ENCODE measurements around the gene SORT1.

Gene SORT1

DNA sequence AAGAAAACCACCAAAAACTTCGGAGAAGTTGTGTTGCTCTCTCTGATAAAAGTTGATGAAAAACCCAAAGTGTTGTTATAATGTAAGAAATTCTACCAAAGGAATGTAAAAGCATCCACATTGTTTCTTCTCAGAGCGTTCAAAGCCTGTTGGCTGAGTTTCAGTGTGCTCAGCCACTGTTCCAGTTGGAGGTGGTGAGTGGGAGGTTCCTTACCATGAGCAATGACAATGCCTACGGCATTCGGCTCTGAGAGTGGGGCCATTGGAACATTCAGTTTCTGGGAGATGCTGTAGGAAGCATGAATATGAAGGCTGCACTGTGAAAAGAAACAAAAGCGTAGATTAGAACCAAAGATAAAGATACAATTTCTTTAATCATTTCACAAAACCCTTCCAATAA is 70.4 kb downstream of the SORT1 start:
- H3K56ac ChIP-seq (ENCODE audit: low read length) = no peak overlapping the region
- H2BK5ac ChIP-seq (ENCODE audit: low read length) = no peak overlapping the region
- H3K23ac ChIP-seq (ENCODE audit: low read length) = no peak overlapping the region
- H3K79me2 ChIP-seq (ENCODE audit: control insufficient read depth, insufficient read depth, low read length) = no peaks in the 10 kb centered on the region
- no peak overlapping the region for H2BK15ac ChIP-seq (replicated peaks; ENCODE audit: low read depth)
- no peak overlapping the region for H2AK5ac ChIP-seq (ENCODE audit: low read length)
- no peak overlapping the region for H3K4me3 ChIP-seq (ENCODE audit: low read length)
- DNase-seq = no peak
- H3K9ac ChIP-seq (ENCODE audit: low read length) = no peak overlapping the region
- no peak overlapping the region for H2BK120ac ChIP-seq (ENCODE audit: low read depth, low read length)
- H3K4ac ChIP-seq (ENCODE audit: low read depth, low read length) = no peak overlapping the region
- no peak overlapping the region for H3K27ac ChIP-seq (ENCODE audit: low read depth, low read length)
- H4K8ac ChIP-seq (ENCODE audit: low read depth, low read length) = no peak overlapping the region
- no peak overlapping the region for H3K4me2 ChIP-seq (ENCODE audit: low read length)
- H3K36me3 ChIP-seq (ENCODE audit: control insufficient read depth, insufficient read depth, low read length) = no peaks in the 10 kb centered on the region
- H3K79me1 ChIP-seq (ENCODE audit: low read length) = no peaks in the 10 kb centered on the region
- H3K4me1 ChIP-seq (ENCODE audit: control insufficient read depth, low read depth, low read length) = no peaks in the 10 kb centered on the region
- no peaks in the 10 kb centered on the region for H3K27me3 ChIP-seq (ENCODE audit: insufficient read depth, low read length, poor library complexity)
- no peak overlapping the region for H3K18ac ChIP-seq (ENCODE audit: low read length)
- H4K5ac ChIP-seq (ENCODE audit: low read length) = no peak overlapping the region
- WGBS (ENCODE audit: extremely low coverage, insufficient coverage, low lambda C conversion rate) = no CpG with 5 or more reads among the region's 5 CpGs

DNA sequence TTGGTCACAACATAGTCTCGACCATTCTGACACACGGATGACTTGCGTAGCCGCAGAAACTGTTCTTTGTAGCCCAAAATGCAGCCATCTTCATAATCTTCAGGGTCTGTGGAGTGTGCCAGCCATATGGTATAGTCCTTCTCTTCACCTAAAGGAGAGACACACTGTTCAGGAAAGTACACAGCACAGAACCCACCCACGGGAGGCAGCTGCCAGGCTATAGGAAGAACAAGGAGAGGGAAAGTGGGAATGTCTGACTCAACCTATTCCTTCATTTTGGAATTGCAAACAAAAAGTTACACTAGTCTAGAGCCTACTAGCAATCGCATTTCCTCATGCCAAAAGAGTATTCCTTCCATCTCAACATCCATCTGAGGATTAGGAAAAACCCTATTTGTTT is 74.7 kb downstream of the SORT1 start:
- DNase-seq = no peak
- Histone ChIP-seq H3K18ac (ENCODE audit: low read length) (no peak overlapping the region), H3K36me3 (ENCODE audit: control insufficient read depth, insufficient read depth, low read length) (no peaks in the 10 kb centered on the region)

DNA sequence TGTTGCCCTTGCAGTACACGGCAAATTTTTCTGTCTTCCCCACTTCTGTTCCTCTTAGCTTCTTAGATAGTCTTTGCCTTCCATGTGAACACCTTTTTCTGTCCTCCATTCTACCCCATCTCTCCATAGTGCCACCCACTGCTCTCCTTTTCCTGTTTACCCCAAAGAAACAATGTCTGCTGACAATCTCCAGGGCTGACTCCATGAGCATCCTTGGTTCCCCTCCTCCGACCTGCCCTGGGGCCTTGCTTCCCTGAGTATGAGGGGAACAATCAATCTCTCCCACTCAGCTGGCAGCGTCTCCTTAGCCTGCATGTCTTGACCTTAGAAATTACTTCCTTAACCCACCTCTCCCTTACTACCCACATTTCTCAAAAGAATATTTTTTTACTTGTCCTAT is 78.6 kb downstream of the SORT1 start:
- Histone ChIP-seq H3K27me3 (ENCODE audit: insufficient read depth, low read length, poor library complexity) (no peaks in the 10 kb centered on the region), H3K18ac (ENCODE audit: low read length) (no peak overlapping the region), H2BK15ac (replicated peaks; ENCODE audit: low read depth) (no peak overlapping the region), H2AK5ac (ENCODE audit: low read length) (no peak overlapping the region), H3K56ac (ENCODE audit: low read length) (no peak overlapping the region), H3K4me1 (ENCODE audit: control insufficient read depth, low read depth, low read length) (no peaks in the 10 kb centered on the region), H3K9ac (ENCODE audit: low read length) (no peak overlapping the region), H2BK5ac (ENCODE audit: low read length) (no peak overlapping the region), H3K23ac (ENCODE audit: low read length) (no peak overlapping the region), H3K36me3 (ENCODE audit: control insufficient read depth, insufficient read depth, low read length) (no peaks in the 10 kb centered on the region), H4K5ac (ENCODE audit: low read length) (no peak overlapping the region), H3K4me2 (ENCODE audit: low read length) (no peak overlapping the region), H3K4me3 (ENCODE audit: low read length) (no peak overlapping the region), H3K4ac (ENCODE audit: low read depth, low read length) (no peak overlapping the region), H2BK120ac (ENCODE audit: low read depth, low read length) (no peak overlapping the region), H3K79me2 (ENCODE audit: control insufficient read depth, insufficient read depth, low read length) (no peaks in the 10 kb centered on the region), H4K8ac (ENCODE audit: low read depth, low read length) (no peak overlapping the region), H3K27ac (ENCODE audit: low read depth, low read length) (no peak overlapping the region), H3K79me1 (ENCODE audit: low read length) (no peaks in the 10 kb centered on the region)
- DNase-seq = peak; percentile 65
- no CpG with 5 or more reads among the region's 3 CpGs for WGBS (ENCODE audit: extremely low coverage, insufficient coverage, low lambda C conversion rate)

More for the DNA sequence above, 74.7 kb downstream of the SORT1 start:
- Histone ChIP-seq H3K23ac (ENCODE audit: low read length) (no peak overlapping the region), H3K4me3 (ENCODE audit: low read length) (no peak overlapping the region), H3K4me1 (ENCODE audit: control insufficient read depth, low read depth, low read length) (no peaks in the 10 kb centered on the region), H3K4me2 (ENCODE audit: low read length) (no peak overlapping the region), H3K79me2 (ENCODE audit: control insufficient read depth, insufficient read depth, low read length) (no peaks in the 10 kb centered on the region), H3K27me3 (ENCODE audit: insufficient read depth, low read length, poor library complexity) (no peaks in the 10 kb centered on the region), H3K9ac (ENCODE audit: low read length) (no peak overlapping the region), H3K4ac (ENCODE audit: low read depth, low read length) (no peak overlapping the region), H2BK120ac (ENCODE audit: low read depth, low read length) (no peak overlapping the region), H3K79me1 (ENCODE audit: low read length) (no peaks in the 10 kb centered on the region), H3K56ac (ENCODE audit: low read length) (no peak overlapping the region), H4K5ac (ENCODE audit: low read length) (no peak overlapping the region), H2BK5ac (ENCODE audit: low read length) (no peak overlapping the region), H3K27ac (ENCODE audit: low read depth, low read length) (no peak overlapping the region), H2AK5ac (ENCODE audit: low read length) (no peak overlapping the region), H2BK15ac (replicated peaks; ENCODE audit: low read depth) (no peak overlapping the region), H4K8ac (ENCODE audit: low read depth, low read length) (no peak overlapping the region)
- no CpG with 5 or more reads among the region's 6 CpGs for WGBS (ENCODE audit: extremely low coverage, insufficient coverage, low lambda C conversion rate)

DNA sequence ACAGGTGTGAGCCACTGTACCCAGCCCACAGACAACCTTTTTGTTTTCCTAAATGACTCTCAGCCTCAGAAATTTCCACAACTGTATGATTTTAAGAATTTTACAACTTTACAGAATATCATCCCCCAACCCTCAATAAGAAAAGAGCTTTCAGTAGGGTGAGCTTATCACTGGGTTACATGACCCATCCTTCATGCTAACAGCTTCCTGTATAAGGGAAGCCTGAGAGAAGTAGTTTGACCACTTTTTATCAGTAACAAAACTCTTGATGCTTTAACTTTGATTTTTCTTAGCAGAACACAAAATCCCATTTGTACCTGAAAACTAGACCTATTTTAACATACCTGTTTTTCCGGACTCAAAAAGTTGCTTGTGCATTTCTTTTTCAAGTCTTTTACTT is 81.2 kb downstream of the SORT1 start:
- Histone ChIP-seq H3K27me3 (ENCODE audit: insufficient read depth, low read length, poor library complexity) (no peaks in the 10 kb centered on the region), H4K5ac (ENCODE audit: low read length) (no peak overlapping the region), H3K4ac (ENCODE audit: low read depth, low read length) (no peak overlapping the region), H3K79me2 (ENCODE audit: control insufficient read depth, insufficient read depth, low read length) (no peaks in the 10 kb centered on the region), H3K18ac (ENCODE audit: low read length) (no peak overlapping the region), H3K9ac (ENCODE audit: low read length) (no peak overlapping the region), H4K8ac (ENCODE audit: low read depth, low read length) (no peak overlapping the region), H3K23ac (ENCODE audit: low read length) (no peak overlapping the region), H2BK15ac (replicated peaks; ENCODE audit: low read depth) (no peak overlapping the region), H3K79me1 (ENCODE audit: low read length) (no peaks in the 10 kb centered on the region), H2BK120ac (ENCODE audit: low read depth, low read length) (no peak overlapping the region), H3K56ac (ENCODE audit: low read length) (no peak overlapping the region), H3K36me3 (ENCODE audit: control insufficient read depth, insufficient read depth, low read length) (no peaks in the 10 kb centered on the region), H3K27ac (ENCODE audit: low read depth, low read length) (no peak overlapping the region), H2BK5ac (ENCODE audit: low read length) (no peak overlapping the region), H2AK5ac (ENCODE audit: low read length) (no peak overlapping the region), H3K4me2 (ENCODE audit: low read length) (no peak overlapping the region), H3K4me3 (ENCODE audit: low read length) (no peak overlapping the region), H3K4me1 (ENCODE audit: control insufficient read depth, low read depth, low read length) (no peaks in the 10 kb centered on the region)
- no peak for DNase-seq
- WGBS (ENCODE audit: extremely low coverage, insufficient coverage, low lambda C conversion rate) = no CpG with 5 or more reads among the region's 1 CpG

DNA sequence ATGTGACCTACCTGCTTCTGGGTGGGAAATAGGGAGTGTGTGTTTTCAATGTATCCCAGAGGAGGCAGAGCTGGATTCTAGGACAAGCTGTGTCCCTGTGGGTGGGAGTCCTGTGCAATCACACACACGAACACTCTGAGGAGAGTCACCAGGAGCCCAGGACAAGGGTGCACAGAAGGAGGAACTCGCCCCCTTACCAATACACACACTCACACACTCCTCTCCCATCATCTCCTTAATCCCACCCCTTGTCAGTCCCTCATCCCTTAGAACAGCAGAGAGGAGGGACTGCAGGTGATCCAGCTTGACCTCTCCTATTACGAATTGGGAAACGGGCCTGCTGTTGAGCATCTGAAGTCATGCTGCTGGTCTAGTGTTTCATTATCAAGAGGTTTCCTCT is 82.4 kb downstream of the SORT1 start:
- Histone ChIP-seq H2AK5ac (ENCODE audit: low read length) (no peak overlapping the region), H3K9ac (ENCODE audit: low read length) (no peak overlapping the region), H3K36me3 (ENCODE audit: control insufficient read depth, insufficient read depth, low read length) (no peaks in the 10 kb centered on the region), H3K27me3 (ENCODE audit: insufficient read depth, low read length, poor library complexity) (no peaks in the 10 kb centered on the region), H3K56ac (ENCODE audit: low read length) (no peak overlapping the region), H2BK15ac (replicated peaks; ENCODE audit: low read depth) (no peak overlapping the region), H3K18ac (ENCODE audit: low read length) (no peak overlapping the region), H3K79me1 (ENCODE audit: low read length) (no peaks in the 10 kb centered on the region), H3K23ac (ENCODE audit: low read length) (no peak overlapping the region), H3K27ac (ENCODE audit: low read depth, low read length) (no peak overlapping the region), H3K4me1 (ENCODE audit: control insufficient read depth, low read depth, low read length) (no peaks in the 10 kb centered on the region), H3K4me2 (ENCODE audit: low read length) (no peak overlapping the region), H3K4me3 (ENCODE audit: low read length) (no peak overlapping the region), H4K5ac (ENCODE audit: low read length) (no peak overlapping the region), H3K79me2 (ENCODE audit: control insufficient read depth, insufficient read depth, low read length) (no peaks in the 10 kb centered on the region), H4K8ac (ENCODE audit: low read depth, low read length) (no peak overlapping the region), H2BK120ac (ENCODE audit: low read depth, low read length) (no peak overlapping the region), H3K4ac (ENCODE audit: low read depth, low read length) (no peak overlapping the region), H2BK5ac (ENCODE audit: low read length) (no peak overlapping the region)
- no peak for DNase-seq
- no CpG with 5 or more reads among the region's 4 CpGs for WGBS (ENCODE audit: extremely low coverage, insufficient coverage, low lambda C conversion rate)

DNA sequence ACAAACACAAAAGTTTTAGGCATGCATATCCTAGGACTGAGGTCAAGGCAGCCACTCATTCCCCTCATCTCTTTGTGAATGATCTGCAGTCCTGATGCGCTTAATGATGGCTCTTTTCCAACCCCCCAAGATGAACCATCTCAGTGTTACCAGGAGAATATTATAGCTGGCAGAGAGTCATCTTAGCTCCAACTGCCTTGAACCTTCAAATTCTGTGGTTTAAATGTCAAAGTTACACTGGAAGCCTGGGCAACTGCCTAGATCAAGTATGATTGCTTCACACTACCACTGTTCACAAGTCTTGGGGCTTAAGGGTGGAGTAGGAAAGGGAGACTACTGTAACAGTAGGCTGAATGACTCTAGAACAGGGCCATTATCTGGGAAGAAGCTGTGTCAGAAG is 82.9 kb downstream of the SORT1 start:
- Histone ChIP-seq H2BK5ac (ENCODE audit: low read length) (no peak overlapping the region), H3K18ac (ENCODE audit: low read length) (no peak overlapping the region), H3K4me3 (ENCODE audit: low read length) (no peak overlapping the region), H2BK15ac (replicated peaks; ENCODE audit: low read depth) (no peak overlapping the region), H3K79me1 (ENCODE audit: low read length) (no peaks in the 10 kb centered on the region), H3K79me2 (ENCODE audit: control insufficient read depth, insufficient read depth, low read length) (no peaks in the 10 kb centered on the region), H2BK120ac (ENCODE audit: low read depth, low read length) (no peak overlapping the region), H3K23ac (ENCODE audit: low read length) (no peak overlapping the region), H3K4ac (ENCODE audit: low read depth, low read length) (no peak overlapping the region), H3K9ac (ENCODE audit: low read length) (no peak overlapping the region), H3K36me3 (ENCODE audit: control insufficient read depth, insufficient read depth, low read length) (no peaks in the 10 kb centered on the region), H2AK5ac (ENCODE audit: low read length) (no peak overlapping the region), H3K4me2 (ENCODE audit: low read length) (no peak overlapping the region), H4K5ac (ENCODE audit: low read length) (no peak overlapping the region), H3K4me1 (ENCODE audit: control insufficient read depth, low read depth, low read length) (no peaks in the 10 kb centered on the region), H3K56ac (ENCODE audit: low read length) (no peak overlapping the region), H3K27ac (ENCODE audit: low read depth, low read length) (no peak overlapping the region), H3K27me3 (ENCODE audit: insufficient read depth, low read length, poor library complexity) (no peaks in the 10 kb centered on the region), H4K8ac (ENCODE audit: low read depth, low read length) (no peak overlapping the region)
- no CpG with 5 or more reads among the region's 1 CpG for WGBS (ENCODE audit: extremely low coverage, insufficient coverage, low lambda C conversion rate)
- DNase-seq = no peak

All from mesendoderm (in vitro differentiated cells).